Stimulated activated CD4-positive, alpha-beta T cell treated with anti-CD3 and anti-CD28 coated beads, Interleukin-1b, Interleukin-23, amount 100 ng/mL, for 24 hours (primary cell): ENCODE measurements around the gene OXLD1.

Experiments
- DNase-seq, 4 experiments: peaks; one replicate each; pipeline ENCODE4 v3.0.0-alpha.2; 2020; ENCODE audit warnings: low read depth in 4 of 4, low spot score in 1 of 4

Gene OXLD1

DNA sequence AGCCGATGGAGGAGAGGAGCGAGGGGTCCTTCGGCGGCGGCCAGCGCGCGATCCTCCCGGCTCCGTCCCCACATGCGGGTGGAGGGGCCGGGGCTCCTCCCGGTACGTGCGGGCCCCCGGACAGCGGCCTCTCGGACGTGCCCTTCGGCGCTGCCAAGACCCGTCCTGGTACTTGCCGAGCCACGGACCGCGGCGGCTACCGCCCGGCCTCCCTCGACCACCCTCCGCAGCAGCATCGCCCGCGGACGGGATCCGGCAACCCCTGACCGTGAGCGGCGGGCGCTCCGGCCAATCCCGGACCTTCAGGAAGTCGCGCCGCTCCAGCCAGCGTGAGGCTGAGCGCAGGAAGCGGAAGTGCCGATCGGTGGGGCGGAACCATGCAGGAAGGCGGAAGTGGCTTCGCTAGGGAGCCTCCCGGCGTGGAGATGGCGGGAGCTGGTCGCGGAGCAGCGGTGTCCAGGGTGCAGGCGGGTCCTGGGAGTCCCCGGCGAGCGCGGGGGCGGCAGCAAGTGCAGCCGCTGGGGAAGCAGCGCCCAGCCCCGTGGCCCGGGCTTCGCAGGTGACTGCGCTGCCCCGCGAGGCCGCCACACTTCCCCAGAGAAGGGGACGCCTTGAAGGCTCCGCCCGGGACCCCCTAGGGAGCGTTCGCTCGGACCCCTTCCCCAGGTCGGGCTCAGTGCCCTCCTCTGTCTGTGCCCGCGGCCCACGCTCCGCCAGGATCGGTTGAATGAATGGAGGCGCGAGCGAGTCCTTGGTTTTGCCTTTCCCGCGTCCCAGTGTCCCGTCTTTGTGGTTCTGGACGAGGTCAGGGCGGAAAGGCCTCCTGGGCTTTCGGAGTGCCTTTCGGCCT, at the start of gene OXLD1, which contains the start of gene CCDC137:
Gene OXLD1 (minus strand): TSS at position 264 of the 850 bp plus-strand sequence. CDS start 28 bp downstream, at position 236.
Gene CCDC137 (plus strand): TSS at position 396 of the 850 bp plus-strand sequence. CDS start 30 bp downstream, at position 426.
- peak; percentile 78 to 91 (median 86) for DNase-seq

GRCh38 chr17:81715107-81715871, 48.9 kb upstream of the OXLD1 start:
- no peak for DNase-seq

DNA sequence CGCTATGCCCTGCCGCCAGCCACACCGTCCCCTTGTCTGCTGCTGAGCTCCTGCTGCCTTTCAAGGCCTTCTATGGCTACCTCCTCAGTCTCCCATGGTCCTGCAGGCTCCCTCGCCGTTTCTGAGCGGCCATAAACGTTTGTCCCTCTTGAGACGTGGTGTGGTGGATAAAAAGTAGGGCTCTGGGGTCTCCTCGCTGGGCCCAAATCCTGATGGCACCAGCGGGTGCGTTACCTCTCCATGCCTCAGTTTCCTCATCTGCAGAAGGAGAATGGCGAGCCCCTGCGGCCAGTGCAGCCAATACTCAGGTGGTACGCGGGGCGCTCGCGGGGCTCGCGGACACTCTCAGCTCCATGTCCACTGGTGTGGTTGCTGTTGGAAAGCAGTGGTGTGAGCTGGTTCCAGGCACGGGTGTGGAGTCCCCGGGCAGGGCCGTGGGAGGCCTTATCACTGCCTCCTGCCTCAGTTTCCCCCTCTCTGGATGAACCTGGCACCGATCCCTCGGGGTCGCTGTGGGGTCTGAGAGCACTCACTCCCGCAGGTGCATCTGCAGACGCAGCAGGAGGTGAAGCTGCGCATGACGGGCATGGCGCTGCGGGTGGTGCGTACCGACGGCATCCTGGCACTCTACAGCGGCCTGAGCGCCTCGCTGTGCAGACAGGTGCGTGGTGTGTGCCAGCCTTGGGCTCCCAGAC, 48.2 kb upstream of the OXLD1 start:
- no peak for DNase-seq

- no peak for DNase-seq
Measured at GRCh38 chr17:81713556-81714411, 47.4 kb upstream of the OXLD1 start.

DNA sequence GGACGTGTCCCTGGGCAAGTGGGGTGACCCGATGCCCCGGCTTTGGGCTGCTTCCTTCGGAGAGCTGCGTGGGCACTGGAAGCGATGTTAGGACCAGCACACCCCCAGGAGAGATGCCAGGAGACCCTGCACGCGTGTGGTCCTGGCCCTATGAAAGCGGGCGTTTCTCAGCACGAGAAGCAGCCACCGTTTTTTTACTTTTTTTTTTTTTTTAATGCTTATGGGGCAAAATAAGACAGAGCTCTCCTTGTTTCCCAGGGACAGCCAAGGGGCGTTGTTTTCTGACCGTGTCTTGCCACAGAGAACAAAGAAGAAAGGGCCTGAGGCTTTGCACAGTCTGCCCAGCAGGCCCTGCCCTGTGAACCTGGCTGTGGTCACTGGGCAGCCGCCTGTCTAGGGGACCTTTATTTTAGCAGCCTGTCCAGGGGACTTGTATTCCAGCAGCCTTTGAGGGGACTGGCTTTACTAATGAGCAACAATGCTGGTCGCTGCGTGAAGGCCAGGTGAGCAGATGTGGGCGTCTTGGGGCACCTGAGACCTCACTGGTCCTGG, 46.7 kb upstream of the OXLD1 start:
- DNase-seq: no peak

GRCh38 chr17:81712468-81713003, 46.1 kb upstream of the OXLD1 start:
- no peak for DNase-seq

DNA sequence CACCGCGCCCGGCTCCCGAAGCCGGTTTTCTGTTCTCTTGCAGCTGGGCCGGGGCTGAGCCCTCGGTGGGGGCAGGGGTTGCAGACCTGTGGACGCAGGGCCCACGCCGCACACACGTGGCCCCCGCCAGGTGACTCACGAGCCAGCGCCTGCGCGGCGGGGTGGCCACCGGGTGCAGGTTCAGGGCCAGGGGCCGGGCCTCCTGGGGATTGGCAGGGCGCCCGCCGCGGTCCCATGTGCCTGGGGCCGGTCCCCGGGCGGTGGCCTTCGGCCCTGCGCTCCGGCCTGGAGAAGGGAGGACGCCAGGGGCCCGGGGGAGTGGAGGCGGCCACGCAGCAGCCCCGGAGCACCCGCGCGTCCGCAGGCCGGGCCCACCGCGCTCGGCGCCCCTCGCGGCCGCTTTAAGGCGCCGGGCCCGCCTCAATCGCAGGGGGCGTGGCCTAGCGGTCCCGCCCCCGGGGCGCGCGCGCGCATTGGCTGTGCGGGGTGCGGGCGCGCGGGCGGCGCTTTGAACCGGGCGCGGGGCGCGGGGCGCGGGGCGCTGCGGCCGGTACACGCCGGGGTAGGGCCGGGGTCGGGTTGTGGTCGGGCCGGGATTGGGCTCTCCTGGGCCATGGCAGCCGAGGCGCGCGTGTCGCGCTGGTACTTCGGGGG, 45.5 kb upstream of the OXLD1 start, which contains the start of gene SLC25A10:
Gene SLC25A10 (plus strand): TSS at position 471 of the 654 bp plus-strand sequence. CDS start 143 bp downstream, at position 614.
- DNase-seq: peak; percentile 54 to 84 (median 71)

DNA sequence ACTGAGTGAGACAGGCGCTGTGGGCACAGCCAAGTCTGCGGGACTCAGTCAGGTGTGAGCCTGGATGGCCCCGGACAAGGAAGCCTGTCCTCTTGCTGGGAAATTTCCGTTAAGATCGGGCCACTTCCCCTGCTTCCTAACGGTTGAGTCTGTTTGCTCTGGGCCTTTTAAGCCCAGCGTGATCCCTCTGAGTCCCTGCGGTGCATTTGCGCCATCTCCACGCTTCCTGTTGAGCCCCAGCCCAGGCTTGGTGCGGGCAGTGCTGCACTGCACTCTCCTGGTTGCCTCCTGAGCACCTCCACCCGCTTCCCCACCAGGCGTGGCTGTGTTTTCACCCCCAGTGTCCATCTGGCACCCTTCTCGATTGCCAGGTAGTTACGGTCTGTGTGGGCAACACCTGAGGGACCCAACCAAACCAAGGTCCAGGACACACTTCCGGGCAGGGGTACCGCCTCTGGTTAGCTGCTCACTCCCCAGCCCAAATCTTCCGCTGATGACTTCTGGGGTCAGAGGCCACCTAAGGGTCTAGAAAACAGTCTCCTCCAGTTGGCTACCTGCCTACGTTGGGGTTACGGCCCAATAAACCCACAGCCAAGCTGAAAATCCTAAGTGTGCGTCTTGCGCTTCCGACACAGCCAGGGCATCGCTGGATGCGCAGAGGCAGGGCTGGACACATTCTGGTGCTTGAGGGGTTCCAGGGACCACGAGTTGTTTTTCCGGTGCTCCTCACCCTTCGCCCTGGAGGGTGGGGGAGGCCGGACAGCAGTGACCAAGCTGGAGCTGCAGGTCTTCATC, 44.3 kb upstream of the OXLD1 start:
- DNase-seq: no peak

DNA sequence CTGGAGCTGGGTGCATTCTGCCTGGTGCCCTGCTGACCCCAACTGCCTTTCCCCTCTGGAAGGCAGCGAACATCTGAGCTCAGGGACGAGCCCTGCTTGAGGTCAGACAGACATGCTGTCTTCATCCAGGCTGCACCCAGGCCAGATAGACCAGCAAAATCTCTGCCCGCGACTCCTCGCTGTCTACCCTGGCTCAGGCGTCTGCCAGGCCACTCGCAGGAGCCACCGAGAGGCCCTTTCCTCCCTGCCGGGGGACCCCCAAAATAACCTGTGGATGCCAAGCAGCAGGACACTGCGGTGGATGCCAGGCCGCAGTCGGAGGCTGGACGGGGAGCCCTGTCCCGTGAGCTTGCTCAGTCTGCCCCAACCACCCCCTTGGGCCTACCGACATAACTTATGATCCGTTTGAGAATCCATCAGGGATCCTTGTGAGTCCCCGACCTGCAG, 42.4 kb upstream of the OXLD1 start:
- DNase-seq: no peak

DNA sequence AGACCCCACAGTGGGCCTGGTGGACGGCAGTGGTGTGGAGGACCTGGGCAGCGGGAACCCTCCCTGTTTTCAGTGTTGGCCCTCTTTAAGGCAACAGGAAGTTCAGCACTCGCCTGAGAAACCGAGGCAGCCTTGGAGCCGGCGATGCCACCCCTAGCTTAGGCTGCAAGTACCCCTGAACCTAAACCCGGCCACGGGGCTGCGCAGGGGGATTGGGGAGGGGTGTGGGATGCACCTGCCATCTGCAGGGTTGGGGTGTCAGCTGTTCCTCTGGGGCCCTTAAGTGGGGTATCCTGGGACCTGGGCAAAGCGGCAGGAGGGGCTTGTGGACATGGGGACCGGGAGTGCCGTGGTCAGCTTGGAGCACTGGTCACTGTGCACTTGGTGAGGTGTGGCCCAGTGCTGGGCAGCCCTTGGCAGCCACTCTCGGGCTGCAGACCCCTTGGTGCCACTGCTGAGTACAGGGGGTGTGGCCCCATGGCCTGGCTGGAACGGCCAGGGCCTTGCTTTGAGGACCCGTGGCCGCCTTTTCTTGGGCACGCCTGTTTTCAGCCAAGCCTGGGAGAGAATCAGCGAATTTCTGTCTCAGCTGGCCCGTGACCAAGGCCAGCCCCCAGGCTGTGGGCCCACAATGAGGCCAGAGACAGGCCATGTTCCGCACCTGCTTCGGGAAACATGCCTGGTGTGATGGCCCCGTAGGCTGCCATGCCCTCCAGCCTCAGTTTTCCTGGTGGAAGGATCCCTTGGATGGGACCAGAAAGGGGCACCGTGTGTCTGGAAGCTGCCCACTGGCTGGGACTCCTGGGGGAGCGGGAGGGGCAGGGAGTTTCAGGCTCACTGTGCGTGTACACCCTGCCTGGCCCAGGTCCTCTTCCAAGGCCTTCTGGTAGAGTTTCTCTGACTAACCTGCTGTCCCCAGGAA, 41.6 kb upstream of the OXLD1 start:
- no peak for DNase-seq

DNA sequence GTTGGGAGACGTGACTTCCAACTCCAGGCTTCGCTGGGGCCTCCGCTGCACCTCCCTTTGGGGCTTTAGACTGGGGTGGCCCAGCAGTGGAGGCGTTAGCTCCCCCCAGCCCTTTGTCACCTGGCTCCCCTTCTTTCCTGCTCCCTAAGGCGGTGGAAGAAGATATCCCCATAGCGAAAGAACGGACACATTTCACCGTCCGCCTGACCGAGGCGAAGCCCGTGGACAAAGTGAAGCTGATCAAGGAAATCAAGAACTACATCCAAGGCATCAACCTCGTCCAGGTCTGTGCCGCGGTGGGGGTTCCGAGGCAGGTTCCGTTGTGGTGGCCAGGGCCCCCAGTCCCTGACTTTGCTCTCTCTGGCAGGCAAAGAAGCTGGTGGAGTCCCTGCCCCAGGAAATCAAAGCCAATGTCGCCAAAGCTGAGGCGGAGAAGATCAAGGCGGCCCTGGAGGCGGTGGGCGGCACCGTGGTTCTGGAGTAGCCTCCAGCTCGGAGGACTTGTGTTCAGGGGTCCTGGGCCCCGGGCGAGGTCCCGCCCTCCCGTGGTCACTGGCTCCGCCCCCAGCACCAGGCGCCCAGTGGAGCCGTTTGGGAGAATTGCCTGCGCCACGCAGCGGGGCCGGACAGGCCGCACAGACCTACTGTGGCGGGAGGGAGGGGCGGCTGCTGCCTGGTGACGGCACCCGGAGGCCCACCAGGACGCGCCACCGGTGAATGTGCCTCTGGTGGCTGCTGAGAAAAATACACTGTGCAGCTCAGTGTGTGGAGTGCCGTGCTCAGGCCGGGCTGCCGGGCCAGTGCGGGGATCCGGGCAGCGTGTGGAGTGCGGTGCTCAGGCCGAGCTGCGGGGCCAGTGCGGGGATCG, 40.6 kb upstream of the OXLD1 start:
- DNase-seq: no peak

DNA sequence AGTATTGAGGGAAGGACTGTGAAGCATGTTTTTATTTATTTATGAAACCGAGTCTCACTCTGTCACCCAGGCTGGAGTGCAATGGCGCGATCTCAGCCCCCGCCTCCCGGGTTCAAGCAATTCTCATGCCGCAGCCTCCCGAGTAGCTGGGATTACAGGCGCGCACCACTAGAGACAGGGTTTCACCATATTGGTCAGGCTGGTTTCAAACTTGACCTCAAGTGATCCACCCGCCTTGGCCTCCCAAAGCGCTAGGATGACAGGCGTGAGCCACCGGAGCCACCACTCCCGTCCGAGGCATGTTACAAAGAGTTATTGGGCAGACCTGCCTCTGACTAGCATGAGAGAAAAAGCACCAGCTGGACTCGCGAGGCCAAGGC, 39.8 kb upstream of the OXLD1 start:
- DNase-seq: no peak

- DNase-seq: no peak
Measured at GRCh38 chr17:81705518-81706231, 39.3 kb upstream of the OXLD1 start.

DNA sequence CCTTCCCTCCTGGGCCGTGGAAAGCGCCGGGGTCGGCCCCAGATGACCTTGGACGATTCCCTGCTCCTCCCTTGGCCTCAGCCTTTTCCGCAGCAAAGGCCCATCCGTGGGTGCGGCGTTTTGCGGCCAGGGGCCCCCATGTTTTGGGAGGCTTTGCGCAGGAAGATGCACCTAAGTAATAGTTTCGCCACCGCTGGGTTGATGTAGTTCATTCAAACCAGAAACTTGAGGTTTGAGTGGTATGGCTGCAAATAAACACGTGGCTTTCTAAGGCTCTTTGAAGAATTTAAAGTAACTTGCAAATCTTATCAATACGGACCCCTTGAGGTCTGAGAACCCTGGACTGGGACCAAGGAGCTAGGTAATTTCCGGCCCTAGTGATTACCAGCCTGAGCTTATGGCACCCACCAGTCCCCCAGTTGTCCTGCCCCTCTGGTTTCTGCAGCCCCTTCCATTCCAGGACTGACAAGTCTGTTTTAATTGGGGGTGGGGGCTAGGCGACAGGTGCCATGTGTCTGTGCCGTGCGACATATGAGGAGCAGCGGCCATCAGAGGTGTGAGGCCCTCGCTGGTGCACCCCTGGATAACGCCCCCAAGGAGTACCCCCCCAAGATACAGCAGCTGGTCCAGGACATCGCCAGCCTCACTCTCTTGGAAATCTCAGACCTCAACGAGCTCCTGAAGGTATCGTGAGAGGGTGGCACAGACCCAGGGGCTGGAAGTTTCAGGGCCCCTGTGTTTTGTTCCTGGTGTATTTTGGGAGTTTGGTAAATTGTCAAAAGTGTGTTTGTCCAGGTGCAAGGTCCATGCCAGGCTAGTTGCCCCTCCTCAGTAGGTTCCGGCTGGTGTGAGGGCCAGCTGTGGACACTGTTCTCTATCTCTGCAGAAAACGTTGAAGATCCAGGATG, 37.6 kb upstream of the OXLD1 start:
- no peak for DNase-seq
